HPDE6-E6E7 (cell line): ENCODE results near the gene RNF19B.

ENCODE experiments used
- DNase-seq: peaks from one replicate; pipeline ENCODE4 v3.0.0; 2011; ENCODE audit warnings: missing footprints; ENCODE audit errors: extremely low spot score

RNF19B gene

GRCh38 chr1:32967888-32968568 lies 3.4 kb upstream of the RNF19B start:
- no peak for DNase-seq

- DNase-seq: no peak
Observed at GRCh38 chr1:32966900-32967299, 2.3 kb upstream of the RNF19B start.

- no peak for DNase-seq
Observed at GRCh38 chr1:32965251-32965747, 690 bp upstream of the RNF19B start.

- peak; percentile 76 for DNase-seq
Observed at GRCh38 chr1:32963746-32964460, 706 bp downstream of the RNF19B start.

GRCh38 chr1:32962248-32962896 lies 2.2 kb downstream of the RNF19B start:
- no peak for DNase-seq

GRCh38 chr1:32960819-32961355 lies 3.7 kb downstream of the RNF19B start:
- no peak for DNase-seq

GRCh38 chr1:32960342-32960741 lies 4.3 kb downstream of the RNF19B start:
- DNase-seq: no peak

- DNase-seq: no peak
Observed at GRCh38 chr1:32958827-32959226, 5.8 kb downstream of the RNF19B start.

- no peak for DNase-seq
Observed at GRCh38 chr1:32957017-32957416, 7.6 kb downstream of the RNF19B start.

GRCh38 chr1:32954168-32954567 lies 10.4 kb downstream of the RNF19B start:
- DNase-seq: no peak

GRCh38 chr1:32953495-32953894 lies 11.1 kb downstream of the RNF19B start:
- DNase-seq: no peak

- DNase-seq: no peak
Observed at GRCh38 chr1:32949519-32949918, 15.1 kb downstream of the RNF19B start.

- DNase-seq: no peak
Observed at GRCh38 chr1:32948905-32949304, 15.7 kb downstream of the RNF19B start.

GRCh38 chr1:32948390-32948722 lies 16.3 kb downstream of the RNF19B start:
- no peak for DNase-seq

- DNase-seq: no peak
Observed at GRCh38 chr1:32947669-32948389, 16.8 kb downstream of the RNF19B start.

- no peak for DNase-seq
Observed at GRCh38 chr1:32946413-32946812, 18.2 kb downstream of the RNF19B start.

- no peak for DNase-seq
Observed at GRCh38 chr1:32944180-32944579, 20.4 kb downstream of the RNF19B start.

- DNase-seq: peak; percentile 47
Observed at GRCh38 chr1:32939655-32940371, 24.8 kb downstream of the RNF19B start.

- no peak for DNase-seq
Observed at GRCh38 chr1:32937061-32937460, 27.5 kb downstream of the RNF19B start.

- no peak for DNase-seq
Observed at GRCh38 chr1:32934535-32934934, 30.1 kb downstream of the RNF19B start.

- DNase-seq: peak; percentile 48
Observed at GRCh38 chr1:32933742-32934322, 30.8 kb downstream of the RNF19B start.
